Measurements from ENCODE around the gene CMC4. TPM values are rescaled to one million over a fixed set of nuclear protein-coding genes. Genes with fewer than 3 reads are reported as not detected.

CMC4 gene
- total RNA-seq, 1 donor from 2014 or later: 14.6 TPM

DNA sequence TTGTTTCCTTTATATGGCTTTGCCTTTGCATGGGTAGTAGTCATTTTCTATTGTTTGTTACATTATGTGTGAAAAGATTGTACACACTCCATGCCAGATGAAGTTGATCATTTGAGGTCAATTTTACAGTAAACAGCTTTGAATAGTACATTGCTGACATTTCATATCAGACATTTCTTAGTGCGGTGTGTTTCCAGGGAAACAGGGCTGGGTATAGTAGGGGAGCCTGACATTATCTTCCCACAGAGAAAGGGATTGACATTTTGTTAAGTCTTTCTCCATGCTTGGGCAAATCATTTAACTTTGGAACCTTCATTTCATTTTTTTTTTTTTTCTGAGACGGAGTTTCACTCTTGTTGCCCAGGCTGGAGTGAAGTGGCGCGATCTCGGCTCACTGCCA, 39.3 kb downstream of the CMC4 start:
- Mint-ChIP-seq H3K9me3 (peaks cover 25% of the 10 kb centered on the region), H3K4me3 (no peak overlapping the region), H3K27ac (no peak overlapping the region), H3K4me1 (peaks cover 3% of the 10 kb centered on the region), H3K27me3 (ENCODE audit: insufficient read depth, low read depth) (no peaks in the 10 kb centered on the region), H3K36me3 (peaks cover 17% of the 10 kb centered on the region)
- H3K4me2 ChIP-seq: no peak overlapping the region
- peaks cover 6% of the 10 kb centered on the region for H3K4me1 ChIP-seq
- TF ChIP-seq, protein P1, sequence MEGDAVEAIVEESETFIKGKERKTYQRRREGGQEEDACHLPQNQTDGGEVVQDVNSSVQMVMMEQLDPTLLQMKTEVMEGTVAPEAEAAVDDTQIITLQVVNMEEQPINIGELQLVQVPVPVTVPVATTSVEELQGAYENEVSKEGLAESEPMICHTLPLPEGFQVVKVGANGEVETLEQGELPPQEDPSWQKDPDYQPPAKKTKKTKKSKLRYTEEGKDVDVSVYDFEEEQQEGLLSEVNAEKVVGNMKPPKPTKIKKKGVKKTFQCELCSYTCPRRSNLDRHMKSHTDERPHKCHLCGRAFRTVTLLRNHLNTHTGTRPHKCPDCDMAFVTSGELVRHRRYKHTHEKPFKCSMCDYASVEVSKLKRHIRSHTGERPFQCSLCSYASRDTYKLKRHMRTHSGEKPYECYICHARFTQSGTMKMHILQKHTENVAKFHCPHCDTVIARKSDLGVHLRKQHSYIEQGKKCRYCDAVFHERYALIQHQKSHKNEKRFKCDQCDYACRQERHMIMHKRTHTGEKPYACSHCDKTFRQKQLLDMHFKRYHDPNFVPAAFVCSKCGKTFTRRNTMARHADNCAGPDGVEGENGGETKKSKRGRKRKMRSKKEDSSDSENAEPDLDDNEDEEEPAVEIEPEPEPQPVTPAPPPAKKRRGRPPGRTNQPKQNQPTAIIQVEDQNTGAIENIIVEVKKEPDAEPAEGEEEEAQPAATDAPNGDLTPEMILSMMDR (IDR thresholded peaks at IDR 0.05): no peak
- TF ChIP-seq EZH2 (IDR thresholded peaks at IDR 0.05) (no peak), EZH2phosphoT487 (IDR thresholded peaks at IDR 0.05) (no peak)
- DNase-seq (ENCODE audit: low spot score): no peak
- no peak overlapping the region for H2AFZ ChIP-seq (replicated peaks)
- no peaks in the 10 kb centered on the region for H4K20me1 ChIP-seq (ENCODE audit: low read depth)
- H3K27ac ChIP-seq: no peak overlapping the region
- no peaks in the 10 kb centered on the region for H3K27me3 ChIP-seq
- H3K9me3 ChIP-seq (ENCODE audit: low read depth): peaks cover 22% of the 10 kb centered on the region
- H3F3A ChIP-seq (ENCODE audit: low read depth): peaks cover 8% of the 10 kb centered on the region
- no peak overlapping the region for H3K4me3 ChIP-seq
- H3K9ac ChIP-seq: no peak overlapping the region
- peaks cover 6% of the 10 kb centered on the region for H3K36me3 ChIP-seq
- peaks cover 9% of the 10 kb centered on the region for H3K79me2 ChIP-seq (ENCODE audit: low read depth)

DNA sequence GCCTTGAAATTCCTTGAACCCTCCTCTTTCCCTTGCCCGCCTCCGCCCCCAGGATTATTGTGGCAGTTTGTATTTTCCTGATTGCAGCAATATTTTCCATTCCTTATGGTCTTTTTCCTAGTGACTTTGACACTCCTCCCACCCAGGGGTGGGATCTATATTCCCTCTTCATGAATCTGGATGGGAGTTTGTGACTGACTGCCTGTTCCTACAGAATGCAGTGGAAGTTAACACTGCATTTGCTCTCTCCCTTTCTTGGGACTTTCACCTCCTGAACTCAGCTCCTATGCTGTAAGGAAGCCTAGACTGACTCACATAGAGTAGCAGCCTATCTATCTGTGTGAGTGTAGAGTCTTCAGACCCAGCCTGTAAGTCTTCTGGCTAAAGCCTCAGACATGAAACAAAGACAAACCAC, 42.1 kb downstream of the CMC4 start:
- Histone ChIP-seq H4K20me1 (ENCODE audit: low read depth) (no peaks in the 10 kb centered on the region), H3F3A (ENCODE audit: low read depth) (peaks cover 12% of the 10 kb centered on the region), H3K36me3 (no peaks in the 10 kb centered on the region), H3K4me3 (no peak overlapping the region), H3K27me3 (no peaks in the 10 kb centered on the region), H3K27ac (no peak overlapping the region), H3K4me1 (peaks cover 6% of the 10 kb centered on the region), H3K9me3 (ENCODE audit: low read depth) (peaks cover 8% of the 10 kb centered on the region), H2AFZ (replicated peaks) (no peak overlapping the region), H3K9ac (no peak overlapping the region), H3K79me2 (ENCODE audit: low read depth) (peaks cover 9% of the 10 kb centered on the region), H3K4me2 (no peak overlapping the region)
- TF ChIP-seq EZH2 (IDR thresholded peaks at IDR 0.05): no peak
- no peak for TF ChIP-seq EZH2phosphoT487 (IDR thresholded peaks at IDR 0.05)
- TF ChIP-seq, protein P1 (IDR thresholded peaks at IDR 0.05): no peak
- Mint-ChIP-seq H3K27me3 (ENCODE audit: insufficient read depth, low read depth) (peaks cover 5% of the 10 kb centered on the region), H3K4me3 (peak overlapping the region; percentile 88), H3K4me1 (peaks cover 3% of the 10 kb centered on the region), H3K9me3 (peaks cover 9% of the 10 kb centered on the region), H3K27ac (no peak overlapping the region), H3K36me3 (peaks cover 2% of the 10 kb centered on the region)
- DNase-seq (ENCODE audit: low spot score): no peak

DNA sequence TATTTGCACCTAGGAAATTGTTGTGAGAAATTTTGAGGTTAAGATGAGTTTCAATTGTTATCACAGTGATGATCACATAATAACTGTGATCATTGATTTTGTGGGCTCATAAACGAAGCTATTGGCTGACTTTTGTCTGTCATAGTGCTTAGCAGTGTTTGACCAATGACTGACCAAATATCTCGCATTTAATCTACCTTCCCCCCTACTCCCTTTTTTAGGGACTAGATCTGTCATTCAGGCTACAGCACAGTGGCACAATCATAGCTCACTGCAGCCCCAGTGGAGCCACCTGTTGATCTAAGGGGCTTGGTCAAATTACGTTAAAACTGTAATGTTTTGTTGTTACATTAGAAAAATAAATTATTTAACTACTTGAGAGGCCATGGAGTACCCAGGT, 42.8 kb downstream of the CMC4 start:
- Histone ChIP-seq H3F3A (ENCODE audit: low read depth) (peaks cover 12% of the 10 kb centered on the region), H3K4me1 (peaks cover 6% of the 10 kb centered on the region), H4K20me1 (ENCODE audit: low read depth) (no peaks in the 10 kb centered on the region), H3K9me3 (ENCODE audit: low read depth) (peaks cover 5% of the 10 kb centered on the region), H3K4me2 (peak overlapping the region; percentile 87), H3K36me3 (no peaks in the 10 kb centered on the region), H3K9ac (no peak overlapping the region), H2AFZ (replicated peaks) (no peak overlapping the region), H3K27ac (no peak overlapping the region), H3K4me3 (peak overlapping the region; percentile 75), H3K79me2 (ENCODE audit: low read depth) (peaks cover 9% of the 10 kb centered on the region), H3K27me3 (no peaks in the 10 kb centered on the region)
- Mint-ChIP-seq H3K4me3 (peak overlapping the region; percentile 88), H3K27ac (no peak overlapping the region), H3K36me3 (peaks cover 2% of the 10 kb centered on the region), H3K9me3 (peaks cover 9% of the 10 kb centered on the region), H3K27me3 (ENCODE audit: insufficient read depth, low read depth) (peaks cover 7% of the 10 kb centered on the region), H3K4me1 (peaks cover 3% of the 10 kb centered on the region)
- TF ChIP-seq, protein P1 (IDR thresholded peaks at IDR 0.05): no peak
- DNase-seq (ENCODE audit: low spot score): peak; percentile 4
